ENCODE measurements around the gene RPL36A. TPM values are rescaled to one million over a fixed set of nuclear protein-coding genes. Genes with fewer than 3 reads are reported as not detected.
A peak's percentile ranks its signal among the peaks of the same experiment; 100 is the strongest.

Gene RPL36A
- total RNA-seq, 4 donors from 2014 or later: 236 to 729 (median 490) TPM

GRCh38 chrX:101407748-101408531, 17.1 kb downstream of the RPL36A start, which contains the start of the genes GLA and HNRNPH2:
TSS of gene GLA (minus strand) at chrX:101407925. CDS start at chrX:101407903, 22 bp downstream.
TSS of gene HNRNPH2 (plus strand) at chrX:101408222. CDS start at chrX:101411989, 3,767 bp downstream.
- no peaks in the 10 kb centered on the region for H3K27me3 ChIP-seq
- peaks cover 0 to 10% (median 0%) of the 10 kb centered on the region in 4 donors for H3K4me1 ChIP-seq
- TF ChIP-seq POLR2A (IDR thresholded peaks at IDR 0.05): peak; percentile 24 to 64
- TF ChIP-seq, protein P1, sequence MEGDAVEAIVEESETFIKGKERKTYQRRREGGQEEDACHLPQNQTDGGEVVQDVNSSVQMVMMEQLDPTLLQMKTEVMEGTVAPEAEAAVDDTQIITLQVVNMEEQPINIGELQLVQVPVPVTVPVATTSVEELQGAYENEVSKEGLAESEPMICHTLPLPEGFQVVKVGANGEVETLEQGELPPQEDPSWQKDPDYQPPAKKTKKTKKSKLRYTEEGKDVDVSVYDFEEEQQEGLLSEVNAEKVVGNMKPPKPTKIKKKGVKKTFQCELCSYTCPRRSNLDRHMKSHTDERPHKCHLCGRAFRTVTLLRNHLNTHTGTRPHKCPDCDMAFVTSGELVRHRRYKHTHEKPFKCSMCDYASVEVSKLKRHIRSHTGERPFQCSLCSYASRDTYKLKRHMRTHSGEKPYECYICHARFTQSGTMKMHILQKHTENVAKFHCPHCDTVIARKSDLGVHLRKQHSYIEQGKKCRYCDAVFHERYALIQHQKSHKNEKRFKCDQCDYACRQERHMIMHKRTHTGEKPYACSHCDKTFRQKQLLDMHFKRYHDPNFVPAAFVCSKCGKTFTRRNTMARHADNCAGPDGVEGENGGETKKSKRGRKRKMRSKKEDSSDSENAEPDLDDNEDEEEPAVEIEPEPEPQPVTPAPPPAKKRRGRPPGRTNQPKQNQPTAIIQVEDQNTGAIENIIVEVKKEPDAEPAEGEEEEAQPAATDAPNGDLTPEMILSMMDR (IDR thresholded peaks at IDR 0.05): peak in 2 of 6 experiments; percentile 20 to 35

GRCh38 chrX:101408532-101408841, 17.7 kb downstream of the RPL36A start:
- peak overlapping the region; percentile 82 to 99 (median 94) for H3K27ac ChIP-seq
- DNase-seq: no peak
- H3K4me3 ChIP-seq: peak overlapping the region; percentile 51 to 75 (median 62)
- peaks cover 0 to 10% (median 0%) of the 10 kb centered on the region in 4 donors for H3K4me1 ChIP-seq
- H3K36me3 ChIP-seq: peaks cover 0 to 14% (median 0%) of the 10 kb centered on the region in 3 donors
- TF ChIP-seq, protein P1 (IDR thresholded peaks at IDR 0.05): no peak
- no peak for TF ChIP-seq POLR2A (IDR thresholded peaks at IDR 0.05)
- H3K9me3 ChIP-seq: no peaks in the 10 kb centered on the region
- no peaks in the 10 kb centered on the region for H3K27me3 ChIP-seq

More at GRCh38 chrX:101407748-101408531, 17.1 kb downstream of the RPL36A start, which contains the start of the genes GLA and HNRNPH2:
- Histone ChIP-seq H3K27ac (peak within 1 kb of the TSS; percentile 82 to 99 (median 94)), H3K4me3 (peak within 1 kb of the TSS; percentile 51 to 75 (median 62)), H3K9me3 (no peaks in the 10 kb centered on the region), H3K36me3 (peaks cover 0 to 12% (median 0%) of the 10 kb centered on the region in 3 donors)
- DNase-seq: peak; percentile 87 to 96 (median 92)

GRCh38 chrX:101409043-101409442, 18.2 kb downstream of the RPL36A start:
- Histone ChIP-seq H3K9me3 (no peaks in the 10 kb centered on the region), H3K4me3 (peak overlapping the region; percentile 51 to 75 (median 62))
- TF ChIP-seq, protein P1 (IDR thresholded peaks at IDR 0.05): no peak
- no peak for TF ChIP-seq POLR2A (IDR thresholded peaks at IDR 0.05)

GRCh38 chrX:101410461-101410860, 19.6 kb downstream of the RPL36A start:
- Histone ChIP-seq H3K27ac (no peak overlapping the region), H3K36me3 (peaks cover 0 to 14% (median 0%) of the 10 kb centered on the region in 3 donors), H3K27me3 (no peaks in the 10 kb centered on the region), H3K4me3 (peak overlapping the region in 2 of 4 donors; percentile 67 to 75), H3K4me1 (peaks cover 0 to 15% (median 0%) of the 10 kb centered on the region in 4 donors), H3K9me3 (no peaks in the 10 kb centered on the region)
- TF ChIP-seq POLR2A (IDR thresholded peaks at IDR 0.05): no peak
- TF ChIP-seq, protein P1 (IDR thresholded peaks at IDR 0.05): no peak
- no peak for DNase-seq

More at GRCh38 chrX:101409043-101409442, 18.2 kb downstream of the RPL36A start:
- Histone ChIP-seq H3K36me3 (peaks cover 0 to 14% (median 0%) of the 10 kb centered on the region in 3 donors), H3K27ac (peak overlapping the region; percentile 82 to 99 (median 94)), H3K27me3 (no peaks in the 10 kb centered on the region), H3K4me1 (peaks cover 0 to 10% (median 0%) of the 10 kb centered on the region in 4 donors)
- DNase-seq: no peak

- Histone ChIP-seq H3K4me3 (no peak overlapping the region), H3K36me3 (peaks cover 0 to 14% (median 0%) of the 10 kb centered on the region in 3 donors), H3K27ac (peak overlapping the region in 1 of 4 donors; percentile 1), H3K9me3 (no peaks in the 10 kb centered on the region), H3K4me1 (peaks cover 0 to 21% (median 0%) of the 10 kb centered on the region in 4 donors), H3K27me3 (no peaks in the 10 kb centered on the region)
- no peak for DNase-seq
- TF ChIP-seq, protein P1 (IDR thresholded peaks at IDR 0.05): no peak
- TF ChIP-seq POLR2A (IDR thresholded peaks at IDR 0.05): no peak
These were observed 21.2 kb downstream of the RPL36A start for GRCh38 chrX:101411984-101412383.

Measured in Peyer's patch (tissue), 4 donors.